Measurements from ENCODE around the gene MFAP3L. TPM values are rescaled to one million over a fixed set of nuclear protein-coding genes. Genes with fewer than 3 reads are reported as not detected.
"Not testable (repeated sequence)": the region's sequence is repeated elsewhere in the genome, so short reads cannot be mapped to it uniquely, and the experiment has no call there.

Gene MFAP3L
- total RNA-seq, 1 experiment from 2014 or later = 6.2 TPM

DNA sequence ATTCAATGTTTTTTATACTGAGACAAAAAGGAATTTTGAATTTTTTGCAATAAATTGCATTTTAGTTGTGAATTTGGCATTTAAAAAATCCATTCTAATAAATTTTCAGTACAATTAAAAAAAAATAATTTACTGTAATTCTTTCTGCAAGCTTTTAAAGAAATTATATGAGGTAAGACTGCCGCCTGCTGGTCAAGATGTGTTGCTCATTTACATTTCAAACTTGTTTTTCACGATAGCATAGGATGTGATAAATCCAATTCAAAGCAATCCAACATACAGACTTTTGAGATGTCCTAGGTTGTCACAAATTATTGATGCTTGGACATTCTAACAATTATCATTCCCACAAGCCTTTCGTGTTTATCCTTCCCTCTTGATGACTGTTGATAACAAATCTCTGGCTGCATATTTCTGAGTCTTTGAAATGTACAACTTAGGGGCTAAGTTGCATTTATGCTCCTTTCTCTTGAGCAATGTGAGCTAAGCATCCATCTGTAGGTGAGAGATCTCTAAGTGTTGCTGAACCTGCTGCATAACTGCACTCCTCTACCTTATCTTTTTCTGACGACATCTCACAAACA, 21.7 kb upstream of the MFAP3L start:
- Histone ChIP-seq H4K20me1 (ENCODE audit: insufficient read depth) (no peaks in the 10 kb centered on the region), H3K27me3 (ENCODE audit: insufficient read depth, low read depth) (no peaks in the 10 kb centered on the region), H2AFZ (no peak overlapping the region), H3F3A (ENCODE audit: insufficient read depth, low read depth) (no peaks in the 10 kb centered on the region), H3K9me2 (ENCODE audit: insufficient read depth) (no peaks in the 10 kb centered on the region), H3K4me2 (no peak overlapping the region), H3K4me1 (replicated peaks; ENCODE audit: insufficient read depth) (no peaks in the 10 kb centered on the region), H3K27ac (no peak overlapping the region), H3K36me3 (ENCODE audit: low read depth) (no peaks in the 10 kb centered on the region), H3K4me3 (no peak overlapping the region), H3K79me2 (ENCODE audit: low read depth) (no peaks in the 10 kb centered on the region), H3K9me3 (ENCODE audit: insufficient read depth, low read depth) (no peaks in the 10 kb centered on the region)
- ChIA-PET CTCF (interaction anchor here (1.3 kb wide), 1 partner anchor 238 kb away, joined by 8 read pairs; no protein-coding TSS in a partner anchor), POLR2A (ENCODE audit: unreplicated experiment) (interaction anchor here (0.5 kb wide), 2 partner anchors 118 to 1038 kb away, joined by 5 to 12 read pairs; partner anchors contain the start of gene CBR4)
- BruUV-seq (replicated peaks) = no TSS peak
- TF ChIP-seq EZH2 (IDR thresholded peaks at IDR 0.05; ENCODE audit: low read depth) = no peak
- TF ChIP-seq, protein P1, sequence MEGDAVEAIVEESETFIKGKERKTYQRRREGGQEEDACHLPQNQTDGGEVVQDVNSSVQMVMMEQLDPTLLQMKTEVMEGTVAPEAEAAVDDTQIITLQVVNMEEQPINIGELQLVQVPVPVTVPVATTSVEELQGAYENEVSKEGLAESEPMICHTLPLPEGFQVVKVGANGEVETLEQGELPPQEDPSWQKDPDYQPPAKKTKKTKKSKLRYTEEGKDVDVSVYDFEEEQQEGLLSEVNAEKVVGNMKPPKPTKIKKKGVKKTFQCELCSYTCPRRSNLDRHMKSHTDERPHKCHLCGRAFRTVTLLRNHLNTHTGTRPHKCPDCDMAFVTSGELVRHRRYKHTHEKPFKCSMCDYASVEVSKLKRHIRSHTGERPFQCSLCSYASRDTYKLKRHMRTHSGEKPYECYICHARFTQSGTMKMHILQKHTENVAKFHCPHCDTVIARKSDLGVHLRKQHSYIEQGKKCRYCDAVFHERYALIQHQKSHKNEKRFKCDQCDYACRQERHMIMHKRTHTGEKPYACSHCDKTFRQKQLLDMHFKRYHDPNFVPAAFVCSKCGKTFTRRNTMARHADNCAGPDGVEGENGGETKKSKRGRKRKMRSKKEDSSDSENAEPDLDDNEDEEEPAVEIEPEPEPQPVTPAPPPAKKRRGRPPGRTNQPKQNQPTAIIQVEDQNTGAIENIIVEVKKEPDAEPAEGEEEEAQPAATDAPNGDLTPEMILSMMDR (conservative IDR thresholded peaks at IDR 0.05) = peak; percentile 78
- intact Hi-C loops (cut with micrococcal nuclease; ENCODE audit: unreplicated experiment) = loop anchor here (1.0 kb wide), 1 partner anchor 238 kb away; no protein-coding TSS in a partner anchor
- DNase-seq = peak in 1 of 2 experiments; percentile 41

DNA sequence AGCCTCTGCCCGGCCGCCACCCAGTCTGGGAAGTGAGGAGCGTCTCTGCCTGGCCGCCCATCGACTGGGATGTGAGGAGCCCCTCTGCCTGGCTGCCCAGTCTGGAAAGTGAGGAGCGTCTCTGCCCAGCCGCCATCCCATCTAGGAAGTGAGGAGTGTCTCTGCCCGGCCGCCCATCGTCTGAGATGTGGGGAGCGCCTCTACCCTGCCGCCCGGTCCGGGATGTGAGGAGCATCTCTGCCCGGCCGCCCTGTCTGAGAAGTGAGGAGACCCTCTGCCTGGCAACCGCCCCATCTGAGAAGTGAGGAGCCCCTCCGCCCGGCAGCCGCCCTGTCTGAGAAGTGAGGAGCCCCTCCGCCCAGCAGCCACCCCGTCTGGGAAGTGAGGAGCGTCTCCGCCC, 20.0 kb upstream of the MFAP3L start:
- H3K4me3 ChIP-seq; H3K4me1 ChIP-seq (replicated peaks; ENCODE audit: insufficient read depth); H3K4me2 ChIP-seq; H3F3A ChIP-seq (ENCODE audit: insufficient read depth, low read depth); CTCF ChIA-PET; H3K9me2 ChIP-seq (ENCODE audit: insufficient read depth); H3K27me3 ChIP-seq (ENCODE audit: insufficient read depth, low read depth); H2AFZ ChIP-seq; H3K36me3 ChIP-seq (ENCODE audit: low read depth); H3K9me3 ChIP-seq (ENCODE audit: insufficient read depth, low read depth); H4K20me1 ChIP-seq (ENCODE audit: insufficient read depth); intact Hi-C loops (cut with micrococcal nuclease; ENCODE audit: unreplicated experiment); POLR2A ChIA-PET (ENCODE audit: unreplicated experiment); DNase-seq; BruUV-seq (replicated peaks); H3K27ac ChIP-seq; H3K79me2 ChIP-seq (ENCODE audit: low read depth): not testable (repeated sequence)

DNA sequence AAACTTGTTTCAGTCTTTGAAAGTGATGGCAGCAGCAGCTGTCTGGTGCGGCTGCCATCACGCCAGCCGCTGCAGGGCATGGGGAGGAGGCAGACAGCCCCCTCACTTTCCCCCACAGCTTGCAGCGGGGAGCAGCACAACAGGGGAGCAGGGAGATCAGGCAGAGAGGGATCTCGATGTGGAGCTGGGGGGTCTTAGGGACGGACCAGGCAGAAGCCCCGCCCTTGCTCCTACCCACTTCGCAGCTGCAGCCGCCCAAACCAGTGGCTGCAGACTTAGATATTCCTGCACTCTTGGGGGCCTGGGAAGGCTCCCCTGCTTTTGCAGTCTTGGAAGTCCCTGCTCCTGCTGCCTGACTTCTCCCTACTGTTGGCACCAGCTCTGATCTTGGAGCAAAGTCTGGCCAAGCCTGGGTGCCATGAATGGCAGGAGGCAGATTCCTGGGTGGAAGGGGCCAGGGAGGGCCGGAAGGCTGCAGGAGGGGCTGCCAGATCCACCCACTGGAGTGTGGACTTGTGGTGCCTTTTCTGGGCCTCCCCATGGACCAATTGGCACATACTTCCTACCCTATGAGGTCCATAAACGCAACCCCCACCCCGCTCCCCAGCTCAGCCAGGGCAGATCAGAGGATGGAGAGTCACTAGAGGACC, 14.0 kb upstream of the MFAP3L start:
- Histone ChIP-seq H3K27me3 (ENCODE audit: insufficient read depth, low read depth) (no peaks in the 10 kb centered on the region), H4K20me1 (ENCODE audit: insufficient read depth) (no peaks in the 10 kb centered on the region), H3K4me3 (no peak overlapping the region), H3F3A (ENCODE audit: insufficient read depth, low read depth) (no peaks in the 10 kb centered on the region), H3K9me2 (ENCODE audit: insufficient read depth) (no peaks in the 10 kb centered on the region), H3K79me2 (ENCODE audit: low read depth) (no peaks in the 10 kb centered on the region), H3K9me3 (ENCODE audit: insufficient read depth, low read depth) (no peaks in the 10 kb centered on the region), H2AFZ (no peak overlapping the region), H3K4me2 (no peak overlapping the region), H3K36me3 (ENCODE audit: low read depth) (no peaks in the 10 kb centered on the region), H3K27ac (no peak overlapping the region), H3K4me1 (replicated peaks; ENCODE audit: insufficient read depth) (no peaks in the 10 kb centered on the region)
- POLR2A ChIA-PET (ENCODE audit: unreplicated experiment) = no interaction called here
- no TSS peak for BruUV-seq (replicated peaks)
- no peak for DNase-seq
- CTCF ChIA-PET = no interaction called here
- TF ChIP-seq EZH2 (IDR thresholded peaks at IDR 0.05; ENCODE audit: low read depth) = no peak
- TF ChIP-seq, protein P1 (conservative IDR thresholded peaks at IDR 0.05) = no peak
- intact Hi-C loops (cut with micrococcal nuclease; ENCODE audit: unreplicated experiment) = no loop called here
